Natural killer cell (primary cell): ENCODE measurements around the gene IKZF2. TPM values are rescaled to one million over a fixed set of nuclear protein-coding genes. Genes with fewer than 3 reads are reported as not detected.
A peak's percentile ranks its signal among the peaks of the same experiment; 100 is the strongest.

Experiments
- ATAC-seq, 3 donors: fragments of 150-1000 bp in 2 of 3; fragments of 200-7000 bp in 1 of 3; cut with Tn5 transposase; 1 replicate in 1 of 3; 2 replicates in 2 of 3; pipeline ENCODE4 v1.10.0; 2021; ENCODE audit warnings: mild to moderate bottlenecking in 2 of 3, moderate library complexity in 2 of 3
- DNase-seq, 2 donors: peaks; one replicate each; pipeline versions ENCODE4 v3.0.0 to v3.0.0-alpha.2; 2013 to 2021; ENCODE audit warnings: mixed read lengths in 1 of 2
- H3K27ac ChIP-seq: one replicate; pipeline ENCODE4 v1.5.1; 2013; ENCODE audit warnings: mild to moderate bottlenecking, low read length
- H3K27me3 ChIP-seq: one replicate; pipeline ENCODE4 v1.6.1; 2013; ENCODE audit warnings: low read length; ENCODE audit not compliant: control insufficient read depth, insufficient read depth
- H3K36me3 ChIP-seq: one replicate; pipeline ENCODE4 v1.6.1; 2013; ENCODE audit warnings: low read length; ENCODE audit not compliant: control insufficient read depth, insufficient read depth
- H3K4me1 ChIP-seq: one replicate; pipeline ENCODE4 v1.6.1; 2013; ENCODE audit warnings: low read length; ENCODE audit not compliant: control insufficient read depth, insufficient read depth
- H3K4me3 ChIP-seq: one replicate; pipeline ENCODE4 v1.5.1; 2013; ENCODE audit warnings: low read length
- H3K9me3 ChIP-seq: one replicate; pipeline ENCODE4 v1.6.1; 2013; ENCODE audit warnings: low read length; ENCODE audit not compliant: control insufficient read depth, insufficient read depth
- H3K27ac Mint-ChIP-seq, 2 donors: one replicate each; pipeline ENCODE4 v1.8.0; 2022; ENCODE audit warnings: mild to moderate bottlenecking in 2 of 2, mixed read lengths in 2 of 2, moderate library complexity in 1 of 2
- H3K27me3 Mint-ChIP-seq, 2 donors: one replicate each; pipeline ENCODE4 v1.8.0; 2022; ENCODE audit warnings: low read depth in 2 of 2, mixed read lengths in 2 of 2
- H3K36me3 Mint-ChIP-seq: one replicate; pipeline ENCODE4 v1.8.0; 2022; ENCODE audit warnings: mixed read lengths
- H3K4me1 Mint-ChIP-seq, 2 donors: one replicate each; pipeline ENCODE4 v1.8.0; 2022; ENCODE audit warnings: mixed read lengths in 2 of 2
- H3K4me3 Mint-ChIP-seq: one replicate; pipeline ENCODE4 v1.8.0; 2022; ENCODE audit warnings: mild to moderate bottlenecking, moderate library complexity, mixed read lengths
- H3K9me3 Mint-ChIP-seq, 2 donors: one replicate each; pipeline ENCODE4 v1.8.0; 2022; ENCODE audit warnings: mixed read lengths in 2 of 2
- WGBS: methylation state at CpG from one replicate; pipeline ENCODE4 v1.1.7; 2013; ENCODE audit warnings: missing lambda C conversion rate; ENCODE audit not compliant: insufficient coverage; 5-methylcytosine and 5-hydroxymethylcytosine counted together
- intact Hi-C: fragments of 100-400 bp; cut with micrococcal nuclease; formaldehyde crosslinking; loops from one replicate; pipeline ENCODE4 v1.14.2; 2022
- total RNA-seq, 4 donors: library from RNA; stranded (reverse); fragments of 120-200 nt in 1 of 4; gene quantifications; one replicate each; pipeline versions ENCODE4 v1.2.3 to v1.2.4, GENCODE V29; 2013 to 2022
- TF ChIP-seq, protein P1 (sequence below): fragments of 200-600 bp; IDR thresholded peaks from one replicate; pipeline ENCODE4 v1.8.0; 2022; ENCODE audit warnings: antibody characterized with exemption

Gene IKZF2
- total RNA-seq, 3 donors from 2014 or later (not counting 1 experiment from before 2014, with no cell fraction given) = 74.4 to 162 (median 133) TPM

DNA sequence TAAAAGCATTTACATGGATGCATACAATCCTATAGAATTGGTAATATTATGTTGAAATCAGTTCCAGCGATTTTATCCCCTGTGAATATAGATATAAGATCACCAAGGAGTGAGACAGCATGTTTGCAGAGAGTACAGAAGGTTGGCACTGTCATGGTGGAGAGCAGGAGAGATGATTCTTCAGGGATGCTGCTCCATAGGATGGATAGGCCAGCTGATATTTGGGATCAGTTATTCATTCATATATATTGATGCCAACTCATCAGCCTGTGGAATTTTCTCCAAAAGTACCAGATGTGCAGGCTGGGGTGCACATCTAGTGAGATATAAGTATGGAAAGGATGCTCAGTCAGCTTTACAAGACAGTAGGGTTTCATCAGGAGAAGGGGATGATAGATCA lies 139.9 kb downstream of the IKZF2 start:
- intact Hi-C loops = no loop called here
- TF ChIP-seq, protein P1, sequence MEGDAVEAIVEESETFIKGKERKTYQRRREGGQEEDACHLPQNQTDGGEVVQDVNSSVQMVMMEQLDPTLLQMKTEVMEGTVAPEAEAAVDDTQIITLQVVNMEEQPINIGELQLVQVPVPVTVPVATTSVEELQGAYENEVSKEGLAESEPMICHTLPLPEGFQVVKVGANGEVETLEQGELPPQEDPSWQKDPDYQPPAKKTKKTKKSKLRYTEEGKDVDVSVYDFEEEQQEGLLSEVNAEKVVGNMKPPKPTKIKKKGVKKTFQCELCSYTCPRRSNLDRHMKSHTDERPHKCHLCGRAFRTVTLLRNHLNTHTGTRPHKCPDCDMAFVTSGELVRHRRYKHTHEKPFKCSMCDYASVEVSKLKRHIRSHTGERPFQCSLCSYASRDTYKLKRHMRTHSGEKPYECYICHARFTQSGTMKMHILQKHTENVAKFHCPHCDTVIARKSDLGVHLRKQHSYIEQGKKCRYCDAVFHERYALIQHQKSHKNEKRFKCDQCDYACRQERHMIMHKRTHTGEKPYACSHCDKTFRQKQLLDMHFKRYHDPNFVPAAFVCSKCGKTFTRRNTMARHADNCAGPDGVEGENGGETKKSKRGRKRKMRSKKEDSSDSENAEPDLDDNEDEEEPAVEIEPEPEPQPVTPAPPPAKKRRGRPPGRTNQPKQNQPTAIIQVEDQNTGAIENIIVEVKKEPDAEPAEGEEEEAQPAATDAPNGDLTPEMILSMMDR = no peak
- WGBS = 100% methylated on average over 1 of the region's 1 CpG

DNA sequence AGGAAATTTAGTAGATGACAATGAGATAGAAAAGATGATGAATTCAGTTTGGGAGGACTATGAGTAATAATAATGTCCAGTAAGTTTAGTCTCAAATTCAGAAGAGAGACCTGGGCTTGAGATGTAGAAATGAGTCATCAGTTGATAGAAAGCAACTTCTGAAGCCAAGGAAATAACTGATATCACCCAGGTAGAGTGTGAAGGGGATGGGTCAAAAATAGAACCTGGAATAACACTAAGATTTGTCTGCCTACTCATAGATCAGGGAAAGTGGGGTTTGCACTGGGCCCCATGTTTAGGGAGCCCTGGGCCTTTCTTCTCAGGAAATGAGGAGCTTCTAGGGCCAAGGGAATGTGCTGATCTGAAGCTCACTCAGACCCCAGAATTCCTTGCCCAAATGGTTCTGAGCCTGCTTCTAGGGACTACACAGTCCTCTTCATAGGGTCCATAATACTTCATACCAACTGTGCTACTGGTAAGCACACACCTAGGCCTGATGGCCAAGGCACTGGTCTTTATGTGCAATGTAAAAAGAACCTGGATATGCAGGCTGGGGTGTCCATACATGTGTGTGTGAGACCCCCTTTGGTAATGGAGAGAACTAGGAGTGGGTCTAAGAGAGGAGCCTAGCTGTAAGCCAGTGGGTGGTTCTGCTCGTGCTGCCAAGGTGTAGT lies 141.2 kb downstream of the IKZF2 start:
- Histone ChIP-seq H3K4me1 (no peaks in the 10 kb centered on the region), H3K4me3 (no peak overlapping the region), H3K27me3 (no peaks in the 10 kb centered on the region), H3K27ac (no peak overlapping the region), H3K9me3 (no peaks in the 10 kb centered on the region), H3K36me3 (peaks cover 17% of the 10 kb centered on the region)
- WGBS = 100% methylated on average over 1 of the region's 1 CpG
- Mint-ChIP-seq H3K27ac (peak overlapping the region; percentile 2 to 39), H3K4me3 (no peak overlapping the region), H3K9me3 (no peaks in the 10 kb centered on the region), H3K27me3 (no peaks in the 10 kb centered on the region), H3K4me1 (peaks cover 25 to 41% of the 10 kb centered on the region in 2 donors), H3K36me3 (peaks cover 14% of the 10 kb centered on the region)
- TF ChIP-seq, protein P1 = no peak
- ATAC-seq = no peak
- DNase-seq = no peak
- intact Hi-C loops = no loop called here

More for the DNA sequence above, 139.9 kb downstream of the IKZF2 start:
- no peaks in the 10 kb centered on the region for H3K27me3 Mint-ChIP-seq
- Histone ChIP-seq H3K4me1 (no peaks in the 10 kb centered on the region), H3K27me3 (no peaks in the 10 kb centered on the region), H3K36me3 (peaks cover 17% of the 10 kb centered on the region), H3K4me3 (no peak overlapping the region), H3K27ac (no peak overlapping the region), H3K9me3 (no peaks in the 10 kb centered on the region)
- DNase-seq = no peak
- no peaks in the 10 kb centered on the region for H3K9me3 Mint-ChIP-seq
- peaks cover 14% of the 10 kb centered on the region for H3K36me3 Mint-ChIP-seq
- ATAC-seq = no peak
- no peak overlapping the region for H3K4me3 Mint-ChIP-seq
- peaks cover 23 to 41% of the 10 kb centered on the region in 2 donors for H3K4me1 Mint-ChIP-seq
- peak overlapping the region in 1 of 2 donors; percentile 1 for H3K27ac Mint-ChIP-seq

DNA sequence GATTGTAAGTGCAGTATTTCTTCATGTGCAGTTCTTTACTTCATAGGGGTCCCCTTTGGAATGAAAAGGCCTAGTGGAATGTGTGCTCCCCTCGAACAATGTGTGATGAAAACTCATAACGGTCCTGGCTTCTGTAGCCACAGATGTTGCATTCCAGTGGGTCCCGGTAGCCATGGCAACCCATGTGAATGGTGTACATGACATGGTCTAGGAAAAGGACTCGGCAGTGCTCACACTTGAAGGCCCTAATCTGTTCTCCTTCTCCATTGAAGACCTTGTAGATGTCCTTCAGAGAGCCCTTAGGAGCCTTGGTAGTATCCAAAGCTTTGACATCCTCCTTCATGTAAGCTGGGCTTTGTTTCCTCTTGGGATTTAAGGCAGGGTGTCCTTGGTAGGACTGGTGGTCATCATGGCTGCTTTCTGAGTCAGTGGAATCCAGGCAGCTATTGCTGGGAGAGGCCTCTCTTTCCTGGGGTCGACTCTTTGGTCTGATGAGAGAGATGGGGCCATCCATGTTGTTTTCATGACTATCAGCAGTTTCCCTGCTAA lies 144.0 kb downstream of the IKZF2 start:
- Mint-ChIP-seq H3K9me3 (no peaks in the 10 kb centered on the region), H3K27me3 (no peaks in the 10 kb centered on the region), H3K27ac (peak overlapping the region in 1 of 2 donors; percentile 16), H3K4me1 (peaks cover 31 to 39% of the 10 kb centered on the region in 2 donors), H3K4me3 (no peak overlapping the region), H3K36me3 (peaks cover 14% of the 10 kb centered on the region)
- intact Hi-C loops = no loop called here
- no peak overlapping the region for H3K4me3 ChIP-seq
- H3K27ac ChIP-seq = no peak overlapping the region
- H3K36me3 ChIP-seq = peaks cover 15% of the 10 kb centered on the region
- DNase-seq (no peak), ATAC-seq (no peak)
- TF ChIP-seq, protein P1 = no peak
- H3K9me3 ChIP-seq = no peaks in the 10 kb centered on the region
- H3K27me3 ChIP-seq = no peaks in the 10 kb centered on the region
- no peaks in the 10 kb centered on the region for H3K4me1 ChIP-seq
- WGBS = 98% methylated on average over 5 of the region's 5 CpGs
